HepG2 (cell line): ENCODE data around the gene TLE5. TPM values are rescaled to one million over a fixed set of nuclear protein-coding genes. Genes with fewer than 3 reads are reported as not detected.

Experiments
- ATAC-seq: fragments of 200-7000 bp; cut with Tn5 transposase; 3 replicates; pipeline ENCODE4 v1.9.1; 2020; ENCODE audit warnings: mild to moderate bottlenecking, moderate library complexity
- BruUV-seq: library from RNA; stranded (reverse); fragments of 400-500 nt; replicated peaks from 2 replicates; lab custom pipeline; 2021; lab: Mats Ljungman, UMichigan
- CTCF ChIA-PET: fragments of 300-600 bp; formaldehyde crosslinking; extraction: SDS; loops from one replicate; lab custom pipeline; 2021; ENCODE audit warnings: low total read pairs, inconsistent platforms, low intra/inter-chr PET ratio; lab: Yijun Ruan, JAX
- POLR2A ChIA-PET: fragments of 350-600 bp; sonication (Branson Sonifier 250); formaldehyde crosslinking; loops from one replicate; lab custom pipeline; 2020; ENCODE audit warnings: antibody characterized with exemption, inconsistent platforms; lab: Yijun Ruan, JAX
- DNase-seq: peaks from one replicate; pipeline ENCODE4 v3.0.0-alpha.2; 2015; ENCODE audit warnings: low spot score
- FAIRE-seq: peaks from 3 replicates; lab custom pipeline; 2011; peaks lifted over from hg19 to GRCh38; lab: Jason Lieb, UNC
- H2AFZ ChIP-seq: one replicate; pipeline ENCODE4 v1.6.1; 2011; ENCODE audit warnings: low read length, inconsistent platforms
- H3K27ac ChIP-seq: fragments of 300-600 bp; 3 replicates; pipeline ENCODE4 v1.8.0; 2011; ENCODE audit warnings: mixed run types, mild to moderate bottlenecking, mixed read lengths, low read length, inconsistent platforms; ENCODE audit not compliant: insufficient read depth; ENCODE audit errors: extremely low read length
- H3K27me3 ChIP-seq, 2 experiments: fragments of 200-600 bp in 1 of 2; 2 replicates in 1 of 2; 3 replicates in 1 of 2; pipeline versions ENCODE4 v1.6.0 to v1.8.0; 2011; ENCODE audit warnings: low read length in 2 of 2, mild to moderate bottlenecking in 2 of 2, moderate library complexity in 2 of 2, inconsistent platforms in 1 of 2; ENCODE audit not compliant: insufficient read depth in 2 of 2, control insufficient read depth in 1 of 2
- H3K36me3 ChIP-seq, 2 experiments: fragments of 200-600 bp in 1 of 2; replicated peaks in 1 of 2; 2 replicates in 1 of 2; 3 replicates in 1 of 2; pipeline versions ENCODE4 v1.5.1 to v1.8.0; 2011; ENCODE audit warnings: low read length in 2 of 2, inconsistent platforms in 1 of 2; ENCODE audit not compliant: insufficient read depth in 2 of 2, control insufficient read depth in 1 of 2
- H3K4me1 ChIP-seq: 2 replicates; pipeline ENCODE4 v1.5.1; 2012; ENCODE audit warnings: low read length, inconsistent platforms; ENCODE audit not compliant: insufficient read depth
- H3K4me2 ChIP-seq: 2 replicates; pipeline ENCODE4 v1.6.0; 2011; ENCODE audit warnings: low read depth, low read length, inconsistent platforms
- H3K4me3 ChIP-seq, 3 experiments: fragments of 200-600 bp in 1 of 3; sonication (generic), shearing (Covaris generic) in 1 of 3; replicated peaks in 1 of 3; 2 replicates each; pipeline ENCODE4 v1.5.1; 2011 to 2016; ENCODE audit warnings: low read length in 3 of 3, inconsistent platforms in 2 of 3, low read depth in 2 of 3, mild to moderate bottlenecking in 2 of 3, control low read depth in 1 of 3, mixed read lengths in 1 of 3; ENCODE audit not compliant: insufficient read depth in 1 of 3
- H3K79me2 ChIP-seq: one replicate; pipeline ENCODE4 v1.6.1; 2011; ENCODE audit warnings: low read length, inconsistent platforms; ENCODE audit not compliant: insufficient read depth
- H3K9ac ChIP-seq: 2 replicates; pipeline ENCODE4 v1.6.0; 2011; ENCODE audit warnings: mild to moderate bottlenecking, low read depth, low read length, inconsistent platforms; ENCODE audit not compliant: insufficient read depth
- H3K9me3 ChIP-seq: 2 replicates; pipeline ENCODE4 v1.5.1; 2012; ENCODE audit warnings: mild to moderate bottlenecking, low read length
- H4K20me1 ChIP-seq: 2 replicates; pipeline ENCODE4 v1.6.0; 2011; ENCODE audit warnings: inconsistent platforms, mild to moderate bottlenecking, low read length, moderate library complexity; ENCODE audit not compliant: insufficient read depth
- ADNP ChIP-seq: sonication (generic); formaldehyde crosslinking; IDR thresholded peaks from 2 replicates; pipeline ENCODE4 v1.4.0; 2020; ENCODE audit warnings: missing genetic modification reagents
- GATA4 ChIP-seq: sonication (generic); IDR thresholded peaks from 2 replicates; pipeline ENCODE4 v1.6.1; 2016; ENCODE audit warnings: antibody characterized with exemption, low read depth, borderline replicate concordance
- KLF12 ChIP-seq: sonication (generic); formaldehyde crosslinking; IDR thresholded peaks from 2 replicates; pipeline ENCODE4 v1.4.0; 2020; ENCODE audit warnings: missing genetic modification reagents, borderline replicate concordance
- UBTF ChIP-seq: sonication (generic); formaldehyde crosslinking; IDR thresholded peaks from 2 replicates; pipeline ENCODE4 v1.4.0; 2020; ENCODE audit warnings: mild to moderate bottlenecking, missing genetic modification reagents
- ZMYM3 ChIP-seq: sonication (generic); formaldehyde crosslinking; IDR thresholded peaks from 2 replicates; pipeline ENCODE4 v1.5.1; 2020; ENCODE audit warnings: mild to moderate bottlenecking, missing genetic modification reagents
- ZNF354B ChIP-seq: sonication (generic); formaldehyde crosslinking; IDR thresholded peaks from 2 replicates; pipeline ENCODE4 v1.8.0; 2022; ENCODE audit warnings: mild to moderate bottlenecking, missing genetic modification reagents
- WGBS: methylation state at CpG from one replicate; pipeline ENCODE4 v1.1.6; 2017; ENCODE audit warnings: low lambda C conversion rate; 5-methylcytosine and 5-hydroxymethylcytosine counted together
- in situ Hi-C: cut with HindIII; loops from 2 replicates; pipeline ENCODE4 v1.10.0; 2017; ENCODE audit warnings: low pct_unique_long_range_greater_than_20kb; ENCODE audit not compliant: extremely low pct_ligation_motif_present
- intact Hi-C: fragments of 100-400 bp; cut with micrococcal nuclease; formaldehyde crosslinking; loops from one replicate; pipeline ENCODE4 v1.10.0; 2022; ENCODE audit not compliant: unreplicated experiment
- polyA plus RNA-seq, 8 experiments: library from polyadenylated mRNA; depleted of rRNA in 3 of 8; stranded (reverse) in 7 of 8; unstranded in 1 of 8; fragments of >200 nt; fragmentation: Illumina TruSeq in 4 of 8; extraction: Trizol in 4 of 8; gene quantifications; 2 replicates each; pipeline versions ENCODE4 v1.2.1 to v1.2.3, GENCODE V29; 2011 to 2016; ENCODE audit warnings: low read depth in 4 of 8, missing spikeins in 1 of 8, mixed read lengths in 1 of 8; ENCODE audit not compliant: insufficient read depth in 1 of 8
- total RNA-seq, 5 experiments: library from RNA; depleted of rRNA; stranded (reverse); fragments of >200 nt; fragmentation: Illumina TruSeq; extraction: Trizol; gene quantifications; 2 replicates each; pipeline ENCODE4 v1.2.3, GENCODE V29; 2016; ENCODE audit warnings: low read depth in 1 of 5

Gene TLE5
- total and polyA plus RNA-seq, 2 of the 13 experiments (the other 11 are each of a cell fraction or from before 2014, with no cell fraction given), result 62.8 to 189 TPM

GRCh38 chr19:3080286-3080685, 18.0 kb upstream of the TLE5 start:
- BruUV-seq, result no TSS peak
- Histone ChIP-seq H3K27ac (no peak overlapping the region), H3K79me2 (no peaks in the 10 kb centered on the region), H3K9ac (no peak overlapping the region), H4K20me1 (no peaks in the 10 kb centered on the region), H3K36me3 (no peaks in the 10 kb centered on the region), H2AFZ (peak overlapping the region; percentile 78), H3K4me3 (peak overlapping the region in 1 of 3 experiments; percentile 30; a peak in 1 of 6 replicates), H3K27me3 (peaks cover 0 to 4% of the 10 kb centered on the region in 2 experiments; a peak in 1 of 5 replicates), H3K4me2 (peak overlapping the region; percentile 55; the same call in 1 of the 2 replicates), H3K4me1 (peaks cover 24% of the 10 kb centered on the region), H3K9me3 (no peaks in the 10 kb centered on the region)
- no peak for DNase-seq
- POLR2A ChIA-PET, result interaction anchor here (0.9 to 1.4 kb wide), 2 partner anchors 17 to 24 kb away, joined by 3 read pairs; no protein-coding TSS in a partner anchor
- in situ Hi-C loops, result no loop called here
- ATAC-seq, result peak; percentile 33; the same call in 2 of the 3 replicates
- no peak for FAIRE-seq
- intact Hi-C loops, result no loop called here
- CTCF ChIA-PET, result no interaction called here
- TF ChIP-seq KLF12 (CRISPR knock-in tag), result 0 out of 2 replicates have a peak, but pooled peaks have one; percentile 35
- peak; percentile 44; the same call in 1 of the 2 replicates for TF ChIP-seq UBTF (CRISPR knock-in tag)
- no peak for TF ChIP-seq ZNF354B (CRISPR knock-in tag)
- 10% methylated on average over 6 of the region's 12 CpGs for WGBS

DNA sequence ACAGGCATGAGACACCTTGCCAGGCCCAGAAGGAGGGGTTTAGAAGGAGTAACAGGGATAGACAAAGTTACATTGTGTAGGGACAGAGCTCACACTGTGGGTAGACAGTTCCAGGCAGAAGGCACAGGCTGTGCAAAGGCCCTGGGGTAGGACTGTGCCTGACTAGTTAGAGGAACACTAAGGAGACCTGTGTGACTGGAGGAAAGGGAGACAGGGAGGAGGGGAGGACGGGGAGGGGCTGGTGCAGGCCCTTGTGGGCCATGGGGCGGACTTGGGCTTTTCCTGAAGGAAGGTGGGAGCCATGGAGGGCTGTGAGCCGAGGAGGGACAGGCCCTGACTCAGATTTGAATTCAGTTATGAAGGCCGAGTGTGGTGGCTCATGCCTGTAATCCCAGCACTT, 17.3 kb upstream of the TLE5 start:
- ChIA-PET POLR2A (interaction anchor here (1.4 kb wide), 1 partner anchor 17 kb away, joined by 3 read pairs; no protein-coding TSS in a partner anchor), CTCF (no interaction called here)
- FAIRE-seq (no peak), ATAC-seq (no peak), DNase-seq (no peak)
- Histone ChIP-seq H3K4me2 (no peak overlapping the region), H3K36me3 (no peaks in the 10 kb centered on the region), H3K79me2 (no peaks in the 10 kb centered on the region), H3K4me1 (peaks cover 22% of the 10 kb centered on the region), H3K27ac (no peak overlapping the region), H3K9me3 (no peaks in the 10 kb centered on the region), H4K20me1 (no peaks in the 10 kb centered on the region), H2AFZ (no peak overlapping the region), H3K4me3 (no peak overlapping the region), H3K27me3 (peaks cover 0 to 4% of the 10 kb centered on the region in 2 experiments; a peak in 1 of 5 replicates), H3K9ac (no peak overlapping the region)
- in situ Hi-C loops, result loop anchor here (10.0 kb wide), 1 partner anchor 45 kb away; no protein-coding TSS in a partner anchor
- 42% methylated on average over 4 of the region's 4 CpGs for WGBS
- 0 out of 2 replicates have a peak, but pooled peaks have one; percentile 23 for TF ChIP-seq ADNP (CRISPR knock-in tag)
- TF ChIP-seq ZMYM3 (CRISPR knock-in tag), result peak; percentile 92
- TF ChIP-seq GATA4, result no peak
- no TSS peak for BruUV-seq
- intact Hi-C loops, result no loop called here
